NCI-H69 (cell line): ENCODE results near the gene SDC1.
"Not testable (repeated sequence)": the region's sequence is repeated elsewhere in the genome, so short reads cannot be mapped to it uniquely, and the experiment has no call there.

Source experiments
- DNase-seq: peaks from one replicate; lab custom pipeline; 2025; lab: John Stamatoyannopoulos, UW

The SDC1 gene

DNA sequence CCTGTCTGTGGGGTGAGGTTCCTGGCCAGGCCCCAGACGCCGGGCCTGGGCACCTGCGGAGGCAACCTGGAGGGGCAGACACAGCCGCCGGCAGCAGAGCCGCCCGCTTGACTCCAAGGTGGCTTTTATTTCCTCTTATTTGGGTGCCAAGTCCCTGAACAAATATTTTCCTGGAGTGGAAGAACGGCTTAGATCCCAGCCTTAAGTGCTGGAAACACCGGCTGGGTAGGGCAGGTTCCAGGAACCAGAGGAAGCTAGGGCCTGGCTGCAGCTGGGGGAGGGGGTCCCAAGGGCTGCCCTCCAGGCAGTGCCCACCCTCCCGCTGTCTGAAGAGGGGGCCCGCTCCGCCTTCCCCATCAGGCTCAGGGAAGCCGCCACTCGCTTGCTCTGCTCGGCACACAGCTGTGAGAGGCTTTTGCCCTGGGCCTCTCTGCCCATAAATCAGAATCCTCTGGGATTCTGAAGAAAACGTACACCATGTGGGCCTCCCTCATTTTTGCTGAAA is 28.2 kb downstream of the SDC1 start:
- peak; percentile 86 for DNase-seq

DNA sequence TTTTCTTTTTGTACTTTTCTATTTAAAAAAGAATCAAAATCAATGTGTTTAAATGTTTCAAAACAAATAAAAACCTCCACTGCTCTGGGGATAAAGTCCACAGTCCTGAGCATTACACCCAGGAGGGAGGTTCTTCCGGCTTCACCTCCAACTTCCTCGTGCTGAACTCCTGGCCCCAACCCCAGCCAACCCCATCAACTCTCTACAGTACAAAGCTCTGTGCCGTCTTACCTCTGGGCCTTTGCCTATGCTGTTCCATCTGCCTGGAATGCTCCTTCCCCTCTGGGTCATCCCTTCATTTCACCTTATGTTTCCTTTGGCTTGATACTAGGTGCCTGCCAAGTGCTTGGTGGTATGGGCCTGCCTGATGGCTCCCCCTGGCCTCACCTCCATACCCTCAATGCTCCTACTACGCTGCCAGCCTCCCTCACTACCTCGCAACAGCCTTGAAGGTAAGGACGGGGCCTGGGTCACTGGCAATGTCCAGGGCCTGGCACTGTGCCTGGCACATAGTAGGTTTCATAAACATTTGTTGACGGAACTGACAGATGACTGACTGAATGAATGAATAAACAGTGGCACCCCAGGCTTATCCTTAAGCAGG is 28.8 kb downstream of the SDC1 start:
- no peak for DNase-seq

GRCh38 chr2:20195431-20196033 is 29.4 kb downstream of the SDC1 start:
- no peak for DNase-seq

DNA sequence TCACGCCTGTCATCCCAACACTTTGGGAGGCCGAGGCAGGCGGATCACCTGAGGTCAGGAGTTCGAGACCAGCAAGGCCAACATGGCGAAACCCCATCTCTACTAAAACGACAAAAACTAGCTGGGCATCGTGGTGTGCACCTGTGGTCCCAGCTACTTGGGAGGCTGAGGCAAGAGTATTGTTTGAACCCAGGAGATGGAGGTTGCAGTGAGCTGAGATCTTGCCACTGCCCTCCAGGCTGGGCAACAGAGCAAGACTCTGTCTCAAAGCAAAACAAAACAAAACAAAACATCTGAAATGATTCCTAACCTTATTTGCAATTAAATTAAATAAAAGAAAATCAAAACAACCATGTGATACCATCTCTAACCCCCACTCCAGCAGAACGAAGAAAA is 29.9 kb downstream of the SDC1 start:
- not testable (repeated sequence) for DNase-seq

- no peak for DNase-seq
Measured at GRCh38 chr2:20194097-20195015, 30.6 kb downstream of the SDC1 start.

DNA sequence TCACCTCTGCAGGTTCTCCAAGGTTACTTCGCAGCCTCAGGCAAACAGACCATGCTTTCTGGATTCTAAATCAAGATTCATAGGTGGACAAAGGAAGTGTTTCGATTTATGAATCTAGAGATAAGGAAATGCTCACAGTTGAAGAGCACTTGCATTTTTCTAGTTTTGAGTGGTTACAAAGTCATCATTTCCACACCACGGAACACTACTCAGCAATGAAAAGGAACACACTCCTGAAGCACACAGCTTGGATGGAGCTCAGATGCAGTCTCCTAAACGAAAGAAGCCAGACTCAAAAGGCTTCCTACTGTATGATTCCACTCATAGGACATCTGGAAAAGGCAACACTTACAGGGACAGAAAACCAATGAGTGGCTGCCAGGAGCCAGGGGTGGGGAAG is 31.7 kb downstream of the SDC1 start:
- no peak for DNase-seq

- no peak for DNase-seq
Measured at GRCh38 chr2:20192781-20193180, 32.1 kb downstream of the SDC1 start.

DNA sequence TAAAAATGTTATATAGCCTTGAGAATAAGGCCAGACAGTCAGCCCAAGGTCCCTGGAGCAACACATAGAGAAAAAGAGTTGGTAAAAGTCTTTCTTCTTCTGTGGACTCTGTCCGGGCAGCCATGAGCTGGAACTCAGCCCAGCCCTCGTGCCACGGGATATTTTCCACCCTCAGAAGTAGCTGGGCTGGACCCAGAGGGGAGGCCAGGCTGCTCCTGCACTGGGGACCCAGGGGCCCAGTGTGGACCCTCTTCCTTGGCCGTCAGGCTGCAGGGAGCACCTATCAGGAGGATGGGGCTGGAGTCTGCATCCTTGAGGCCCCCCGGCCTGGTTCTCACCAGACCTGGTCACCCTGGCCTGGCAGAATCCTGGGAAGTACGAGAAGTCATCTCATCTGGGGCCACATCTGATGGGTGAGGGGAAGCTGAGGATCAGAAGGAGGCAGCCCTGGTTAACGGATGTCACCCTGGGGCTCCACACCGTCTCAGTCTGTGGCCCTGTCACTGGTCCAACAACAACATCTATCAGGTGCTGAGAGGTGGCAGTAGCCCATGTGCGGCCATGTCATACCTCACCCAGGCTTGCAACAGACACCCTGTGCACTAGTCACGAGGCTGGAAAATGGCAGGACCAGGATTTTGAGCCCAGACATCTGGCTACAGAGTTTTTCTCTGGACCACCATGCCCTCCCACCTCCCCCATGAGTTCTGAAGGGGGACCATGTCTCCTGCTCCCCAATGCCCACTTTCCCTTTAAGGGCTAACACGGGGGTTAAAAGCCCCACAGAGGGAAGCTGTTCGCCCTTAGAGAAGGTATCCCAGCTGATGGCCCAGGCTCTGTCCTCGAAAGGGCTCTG is 33.0 kb downstream of the SDC1 start:
- no peak for DNase-seq

GRCh38 chr2:20190876-20191713 is 33.8 kb downstream of the SDC1 start:
- no peak for DNase-seq

DNA sequence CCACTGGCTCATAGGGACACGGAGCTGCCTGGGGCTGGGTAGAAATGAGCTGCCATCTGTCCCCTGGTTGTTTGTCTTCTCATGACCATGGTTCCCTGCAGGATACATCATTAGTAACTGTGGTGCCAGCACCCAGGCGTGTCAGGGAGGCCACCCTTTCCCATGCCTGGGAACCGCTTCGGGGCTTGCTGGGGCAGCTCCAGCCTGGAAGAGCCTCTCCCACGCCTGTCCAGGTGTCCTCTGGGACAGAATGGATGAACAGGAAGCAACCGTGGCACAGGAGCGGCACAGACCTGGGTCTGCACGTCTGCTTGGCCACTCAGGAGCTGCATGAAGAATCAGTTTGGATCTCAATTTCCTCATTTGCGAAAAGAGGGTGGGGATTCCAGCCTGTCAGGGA is 34.8 kb downstream of the SDC1 start:
- peak; percentile 87 for DNase-seq

DNA sequence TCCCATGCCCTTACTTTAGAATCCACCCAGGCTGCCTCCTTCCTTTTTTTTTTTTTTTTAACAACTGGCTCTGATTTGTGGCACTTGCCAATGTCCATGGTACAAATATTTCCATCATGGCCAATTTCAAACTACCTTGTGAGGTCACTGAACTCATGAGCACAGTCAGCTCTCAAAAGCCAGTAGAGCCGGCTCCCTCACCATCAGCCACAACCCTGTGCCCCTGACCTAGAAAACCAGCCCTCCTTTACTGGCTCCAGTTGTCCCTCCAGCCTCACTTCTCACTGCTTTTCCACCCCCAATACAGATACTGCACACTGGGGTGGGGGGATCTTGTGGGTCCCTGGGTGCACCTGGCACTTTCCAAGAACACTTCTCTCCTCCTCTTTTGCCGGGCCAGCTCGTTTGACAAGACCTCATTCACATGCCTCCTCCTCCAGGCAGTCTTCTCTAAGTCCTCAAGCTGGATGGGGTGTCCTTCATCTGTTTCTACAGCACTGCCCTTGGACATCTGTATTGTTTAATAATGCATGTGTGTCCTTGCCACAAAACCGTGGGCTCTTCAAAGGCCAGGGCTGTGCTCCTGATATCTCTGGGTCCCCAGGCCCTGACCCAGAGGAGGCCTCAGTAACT is 35.5 kb downstream of the SDC1 start:
- DNase-seq, result no peak

- DNase-seq, result peak; percentile 8
Measured at GRCh38 chr2:20188851-20189250, 36.1 kb downstream of the SDC1 start.

- no peak for DNase-seq
Measured at GRCh38 chr2:20188201-20188600, 36.7 kb downstream of the SDC1 start.

GRCh38 chr2:20187331-20187730 is 37.6 kb downstream of the SDC1 start:
- DNase-seq, result peak; percentile 45

DNA sequence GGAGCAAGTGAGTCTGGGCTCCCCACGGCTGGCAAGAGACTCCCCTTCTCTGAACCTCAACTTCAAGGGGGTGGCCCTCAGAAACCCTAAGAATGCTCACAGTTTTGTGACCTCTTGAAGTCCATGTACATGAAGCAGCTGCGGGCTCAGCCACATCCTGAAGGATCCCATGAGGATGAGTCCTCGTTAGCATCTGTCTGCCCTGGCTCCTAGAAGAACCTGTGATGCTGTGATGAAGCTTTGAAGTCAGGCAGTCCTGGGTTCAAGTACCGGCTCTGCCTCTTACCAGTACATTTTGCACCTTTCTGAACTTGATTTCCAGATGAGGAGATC is 38.1 kb downstream of the SDC1 start:
- DNase-seq, result no peak

DNA sequence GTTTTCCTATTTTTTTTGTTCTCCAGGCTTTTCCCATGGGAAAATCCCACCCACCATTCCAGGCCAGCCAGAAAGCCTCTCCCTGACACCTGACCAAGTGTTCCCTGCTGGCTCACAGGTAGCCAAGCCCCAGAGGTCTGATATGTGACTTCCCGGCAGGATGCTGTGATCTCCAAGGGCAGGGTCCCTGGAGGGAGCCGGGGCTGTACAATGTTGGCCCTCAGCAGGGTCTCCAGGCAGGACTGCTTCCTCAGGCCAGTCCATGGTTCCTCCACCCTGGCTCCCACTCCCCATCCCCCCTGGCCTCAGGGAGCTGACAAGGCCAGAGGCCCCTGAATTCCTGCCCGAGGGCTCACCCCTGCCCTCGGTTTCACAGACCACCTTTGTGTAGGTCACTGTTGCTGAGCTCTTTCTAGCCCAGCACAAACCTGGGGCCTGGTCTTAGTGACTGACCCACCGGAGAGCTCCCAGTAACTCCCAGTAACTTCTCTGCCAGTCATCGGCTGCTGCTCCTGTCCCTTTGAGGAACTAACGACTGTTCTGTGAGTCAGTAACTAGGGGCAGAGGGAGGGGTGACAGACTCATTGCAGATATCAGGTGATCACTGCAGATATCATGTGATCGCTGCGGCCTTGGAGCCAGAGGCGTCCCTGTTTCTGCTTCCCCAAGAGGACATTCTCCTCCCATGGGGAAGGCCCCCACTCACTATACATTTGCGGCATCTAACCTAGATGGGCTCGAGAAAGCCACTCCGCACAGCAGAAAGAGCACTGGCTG is 38.7 kb downstream of the SDC1 start:
- peak; percentile 5 for DNase-seq

GRCh38 chr2:20185176-20186022 is 39.5 kb downstream of the SDC1 start:
- peak; percentile 39 for DNase-seq

DNA sequence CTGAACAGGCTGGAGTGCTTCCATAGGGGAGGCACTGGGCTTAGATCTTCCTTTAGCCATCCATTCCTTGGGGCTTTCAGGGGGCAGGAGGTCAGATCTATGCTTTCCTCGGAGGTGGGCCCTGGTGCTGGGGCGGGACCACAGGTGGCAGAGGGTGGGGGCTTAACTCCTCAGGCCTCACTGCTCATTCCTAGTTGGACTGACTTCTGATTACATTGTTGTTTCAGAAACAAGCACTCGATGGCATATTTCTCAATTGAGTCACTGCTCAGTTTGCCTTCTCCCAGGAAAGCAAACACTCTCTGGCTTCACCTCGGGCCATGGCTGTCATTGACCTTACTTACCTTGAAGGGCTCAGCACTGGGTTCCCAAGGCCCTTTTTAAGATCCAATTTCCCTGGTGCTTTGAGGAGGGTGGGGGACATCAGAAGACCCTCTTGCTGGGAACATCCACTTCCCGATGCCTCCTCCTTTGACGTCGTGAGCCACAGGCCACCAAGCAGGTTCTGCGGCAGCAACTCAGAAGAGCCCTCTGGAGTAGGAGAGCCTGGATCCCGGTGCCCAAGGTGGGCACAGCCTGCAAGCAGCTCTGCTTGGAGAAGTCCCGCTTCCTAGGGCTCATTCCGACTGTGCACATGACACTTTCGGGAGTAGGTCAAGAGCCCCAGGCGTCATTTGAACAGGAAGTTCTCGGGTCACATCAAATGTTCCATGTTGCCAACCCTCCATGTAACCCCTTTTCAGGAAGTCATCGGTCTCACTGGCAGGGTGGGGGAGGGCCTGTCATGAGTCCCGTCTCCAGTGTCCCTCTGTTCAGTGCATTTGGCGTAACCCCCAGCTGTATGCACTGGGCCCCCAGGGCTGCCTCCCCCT is 40.6 kb downstream of the SDC1 start:
- DNase-seq, result no peak
